Middle frontal gyrus (tissue), 1 donor: ENCODE data around the gene TMEM9.

Source experiments
- DNase-seq: peaks from one replicate; pipeline ENCODE4 v3.0.0-alpha.2; 2015; ENCODE audit warnings: low spot score; ENCODE audit errors: extremely low spot score

Gene TMEM9

DNA sequence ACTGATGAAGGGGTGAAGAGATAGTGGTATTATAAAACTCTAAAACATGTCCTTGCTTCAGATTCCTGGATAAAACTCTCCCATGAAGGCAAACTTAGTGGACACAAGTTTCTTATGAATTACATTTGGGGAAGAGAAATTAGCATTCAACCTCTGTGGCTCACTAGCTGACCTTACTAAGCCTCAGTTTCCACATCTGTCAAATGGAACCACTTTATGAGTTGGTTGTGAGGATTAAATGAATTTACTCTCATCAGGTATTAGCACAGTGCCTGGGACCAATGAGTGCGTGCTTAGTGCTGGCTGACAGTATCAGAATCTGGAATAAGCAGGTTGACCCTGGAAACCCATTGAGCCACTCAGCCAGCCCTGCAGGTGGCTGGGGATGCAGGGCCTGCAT is 44.6 kb downstream of the TMEM9 start:
- no peak for DNase-seq

GRCh38 chr1:201108614-201109013 is 45.7 kb downstream of the TMEM9 start:
- no peak for DNase-seq

DNA sequence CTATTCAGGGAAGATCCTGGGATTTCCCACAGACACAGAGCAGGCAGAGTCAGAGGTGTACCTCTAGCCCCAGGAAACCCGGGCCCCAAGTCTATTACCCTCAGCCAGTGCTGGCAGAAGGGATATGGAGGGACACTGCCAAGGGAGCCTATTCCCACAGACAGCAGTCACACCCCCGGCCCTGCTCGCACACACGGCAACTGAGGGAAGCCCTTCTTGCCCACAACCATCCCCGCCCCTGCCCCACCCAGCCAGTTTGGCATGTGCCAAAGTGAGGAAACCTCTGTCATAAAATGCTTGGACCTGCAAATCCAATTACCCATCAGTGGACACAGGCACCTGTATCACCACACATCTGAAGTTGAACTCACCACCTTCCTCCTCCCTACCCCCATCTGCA is 48.6 kb downstream of the TMEM9 start:
- DNase-seq: no peak

- no peak for DNase-seq
Observed at GRCh38 chr1:201104141-201104540, 50.1 kb downstream of the TMEM9 start.

GRCh38 chr1:201103666-201104065 is 50.6 kb downstream of the TMEM9 start:
- DNase-seq: no peak

DNA sequence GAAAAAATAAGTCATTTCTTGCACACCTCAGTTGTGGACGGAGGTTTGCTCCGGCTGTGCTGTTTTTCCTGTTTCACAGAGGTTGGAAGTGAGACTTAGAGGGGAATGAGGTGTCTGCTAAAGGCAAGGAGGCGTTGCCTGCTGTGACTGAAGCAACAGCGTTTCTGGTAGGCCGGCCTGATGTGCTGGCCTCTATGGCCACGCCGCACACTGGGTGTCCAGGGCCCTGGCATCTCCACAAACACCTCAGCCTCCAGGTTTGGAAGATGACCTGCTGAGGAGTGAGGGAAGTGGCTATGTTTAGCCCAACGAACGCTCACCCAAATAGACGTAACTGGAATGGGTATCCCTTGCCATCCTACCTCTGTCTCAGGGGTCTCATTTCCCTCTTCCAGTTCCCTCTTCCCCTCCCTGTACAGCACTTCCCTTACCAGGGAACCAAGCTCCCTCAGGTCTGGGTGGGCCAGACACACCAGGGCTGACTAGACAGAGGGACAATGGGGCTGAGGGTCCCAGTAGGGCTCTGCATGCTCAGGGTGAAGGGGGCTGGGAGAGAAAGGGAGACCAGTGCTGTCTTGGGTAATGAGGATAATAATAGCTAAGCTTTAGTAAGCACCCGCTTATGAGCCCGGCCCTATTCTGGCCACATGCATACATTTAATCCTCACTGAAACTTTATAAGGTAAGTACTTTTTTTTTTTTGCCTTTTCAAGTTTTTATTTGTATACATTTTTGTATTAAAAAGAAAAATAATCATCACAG is 53.9 kb downstream of the TMEM9 start:
- no peak for DNase-seq

- DNase-seq: no peak
Observed at GRCh38 chr1:201098992-201099677, 55.1 kb downstream of the TMEM9 start.

GRCh38 chr1:201096977-201097856 is 57.1 kb downstream of the TMEM9 start:
- no peak for DNase-seq

DNA sequence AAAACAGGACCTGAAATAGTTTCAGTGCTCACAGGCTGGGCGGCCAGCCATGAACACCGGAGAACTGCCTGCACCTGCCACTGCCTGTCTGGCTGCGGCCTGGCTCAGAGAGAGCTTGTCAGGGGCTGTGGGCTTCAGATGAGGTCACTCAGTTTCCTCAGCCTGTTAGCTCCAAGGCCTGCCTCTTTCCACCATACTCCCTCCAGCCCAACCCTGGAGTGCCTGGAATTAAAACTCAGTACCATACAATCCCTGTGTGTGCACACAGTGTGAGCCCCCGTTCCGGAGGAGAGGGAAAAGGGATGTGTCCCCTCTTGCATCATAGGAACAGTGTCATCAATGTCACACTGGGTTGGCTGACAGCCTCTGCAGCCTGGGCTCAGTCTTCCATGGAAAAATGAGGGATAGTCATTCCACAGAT is 58.2 kb downstream of the TMEM9 start:
- no peak for DNase-seq

DNA sequence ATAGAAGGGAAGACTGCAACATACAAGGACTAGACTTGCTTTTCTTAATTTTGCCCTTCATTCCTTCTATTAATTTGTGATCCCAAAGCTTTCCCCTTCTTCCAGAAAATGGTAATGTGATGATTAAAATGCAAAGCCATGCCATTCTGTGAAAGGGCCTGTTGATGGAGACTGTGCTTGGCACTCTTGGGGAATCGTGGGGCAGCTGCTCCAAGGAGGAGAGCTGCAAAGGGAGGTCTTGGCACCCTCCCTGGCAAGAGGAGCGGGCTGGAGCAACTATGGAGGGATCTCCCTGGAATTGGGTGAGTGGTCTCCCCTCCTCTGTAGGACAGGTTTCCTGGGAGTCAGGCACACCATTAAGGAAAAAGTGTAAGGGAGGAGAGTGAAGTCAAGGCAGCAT is 58.7 kb downstream of the TMEM9 start:
- no peak for DNase-seq

GRCh38 chr1:201094832-201095231 is 59.4 kb downstream of the TMEM9 start:
- DNase-seq: no peak

- DNase-seq: no peak
Observed at GRCh38 chr1:201093962-201094361, 60.3 kb downstream of the TMEM9 start.

DNA sequence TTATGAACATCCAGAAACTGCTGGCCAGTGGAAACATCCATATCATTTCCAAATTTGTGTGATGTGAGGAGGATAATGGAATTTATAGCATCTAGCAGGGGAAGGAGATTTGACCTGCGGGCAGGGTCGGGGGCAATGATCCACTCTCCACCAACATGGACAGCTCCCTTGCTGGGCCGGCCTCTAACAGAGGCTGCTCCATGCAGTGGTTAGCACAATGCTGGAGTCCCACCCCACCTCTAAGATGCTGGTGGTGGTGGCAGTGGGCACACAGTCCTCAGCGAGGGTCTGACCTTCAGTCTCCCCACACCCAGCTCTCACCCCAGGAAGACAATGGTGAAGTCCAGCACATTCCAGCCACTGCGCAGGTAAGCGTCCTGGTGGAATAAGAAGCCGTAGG is 60.7 kb downstream of the TMEM9 start:
- DNase-seq: no peak

- DNase-seq: no peak
Observed at GRCh38 chr1:201092738-201093137, 61.5 kb downstream of the TMEM9 start.

DNA sequence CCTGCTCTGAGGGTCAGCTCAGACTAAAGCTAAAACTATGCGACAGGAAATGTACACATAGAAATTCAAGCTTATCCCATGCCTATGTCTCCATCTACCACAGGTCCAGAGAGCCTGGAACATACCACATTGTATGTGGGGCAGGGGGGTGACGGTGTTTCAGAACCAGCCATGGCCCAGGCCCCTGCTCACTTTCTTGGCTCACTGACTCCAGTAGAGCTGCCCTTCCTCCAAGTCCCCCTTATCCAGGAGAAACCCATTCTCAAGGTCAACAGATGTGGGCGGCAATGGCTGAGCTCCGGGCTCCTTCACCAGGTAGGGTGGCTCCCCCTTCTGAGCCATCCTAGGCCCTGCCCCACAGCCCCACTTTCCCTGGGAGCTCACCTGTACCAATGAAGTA is 63.0 kb downstream of the TMEM9 start:
- DNase-seq: no peak

- DNase-seq: no peak
Observed at GRCh38 chr1:201090541-201090940, 63.7 kb downstream of the TMEM9 start.

- DNase-seq: no peak
Observed at GRCh38 chr1:201089596-201089995, 64.7 kb downstream of the TMEM9 start.

GRCh38 chr1:201088901-201089525 is 65.3 kb downstream of the TMEM9 start:
- DNase-seq: no peak

DNA sequence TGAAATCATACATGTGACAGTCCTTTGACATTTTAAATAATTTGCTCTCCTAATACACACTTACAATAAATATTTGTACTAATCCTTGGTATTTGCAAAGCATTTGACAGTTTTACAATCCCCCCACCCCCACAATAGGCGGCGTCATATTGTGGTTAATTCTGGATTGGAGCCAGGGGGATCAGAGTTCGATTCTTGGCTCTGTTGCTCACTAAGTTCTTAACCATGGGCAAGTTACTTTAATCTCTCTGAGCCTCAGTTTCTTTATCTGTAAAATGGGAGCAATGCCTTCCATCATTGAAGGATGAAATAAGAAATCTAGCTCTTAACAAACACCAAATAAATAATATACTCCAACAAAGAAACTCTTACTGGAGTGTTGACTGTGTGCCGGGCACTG is 65.9 kb downstream of the TMEM9 start:
- no peak for DNase-seq

- no peak for DNase-seq
Observed at GRCh38 chr1:201085902-201086735, 68.2 kb downstream of the TMEM9 start.
